Measurements from ENCODE around the gene TMEM183A. TPM values are rescaled to one million over a fixed set of nuclear protein-coding genes. Genes with fewer than 3 reads are reported as not detected.

TMEM183A gene
- total and polyA plus RNA-seq, 2 experiments from 2014 or later, result 65.2 to 78.8 TPM

DNA sequence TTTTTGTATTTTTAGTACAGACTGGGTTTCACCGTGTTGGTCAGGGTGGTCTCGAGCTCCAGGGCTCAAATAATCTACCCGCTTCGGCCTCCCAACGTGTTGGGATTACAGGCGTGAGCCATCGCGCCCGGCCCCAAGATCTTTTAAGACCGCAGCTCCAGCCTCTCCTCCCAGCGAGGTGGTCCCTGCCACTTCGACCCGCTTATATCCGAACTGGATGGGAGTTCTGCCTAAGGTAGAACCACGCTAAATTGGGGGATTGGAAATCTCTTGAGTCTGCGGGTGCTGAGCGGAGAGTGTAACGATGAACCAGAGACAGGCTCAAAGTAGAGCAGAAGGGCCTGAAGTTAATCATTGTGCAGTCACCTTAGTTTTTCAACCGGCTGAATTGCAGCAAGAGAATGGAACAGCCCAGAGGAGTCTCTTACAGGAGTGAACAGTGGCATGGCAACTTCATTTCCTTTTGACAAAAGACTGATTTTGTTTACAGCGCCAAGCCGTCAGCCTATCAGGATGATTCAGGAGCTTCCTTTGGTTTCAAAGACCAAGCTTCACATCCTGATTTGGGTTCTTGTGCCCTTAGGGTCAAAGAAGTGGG lies 39.4 kb upstream of the TMEM183A start:
- no peaks in the 10 kb centered on the region for H3K36me3 ChIP-seq (replicated peaks; ENCODE audit: insufficient read depth, low read depth)
- H3K79me2 ChIP-seq, result no peaks in the 10 kb centered on the region
- H3K4me1 ChIP-seq (ENCODE audit: insufficient read depth), result peaks cover 9% of the 10 kb centered on the region
- no peaks in the 10 kb centered on the region for H3K27me3 ChIP-seq
- no peaks in the 10 kb centered on the region for H3K9me3 ChIP-seq (ENCODE audit: low read depth)
- DNase-seq (ENCODE audit: low spot score), result peak; percentile 50
- peak overlapping the region; percentile 75 for H3K27ac ChIP-seq
- 7% methylated on average over 21 of the region's 21 CpGs for WGBS (ENCODE audit: low lambda C conversion rate, missing lambda C conversion rate)
- no peaks in the 10 kb centered on the region for H4K20me1 ChIP-seq (ENCODE audit: insufficient read depth, poor library complexity, severe bottlenecking)
- peak overlapping the region; percentile 91 for H2AFZ ChIP-seq
- no peaks in the 10 kb centered on the region for H3K9me2 ChIP-seq (replicated peaks; ENCODE audit: insufficient read depth)
- peak overlapping the region; percentile 73 for H3K4me3 ChIP-seq
- TF ChIP-seq EZH2 (IDR thresholded peaks at IDR 0.05; ENCODE audit: borderline replicate concordance), result no peak
- TF ChIP-seq EZH2phosphoT487 (IDR thresholded peaks at IDR 0.05; ENCODE audit: low read depth, severe bottlenecking, unreplicated experiment), result no peak
- TF ChIP-seq CTCF (IDR thresholded peaks at IDR 0.05; ENCODE audit: poor library complexity), result no peak
- H3K4me2 ChIP-seq, result peak overlapping the region; percentile 89

- 77% methylated on average over 3 of the region's 3 CpGs for WGBS (ENCODE audit: low lambda C conversion rate, missing lambda C conversion rate)
- H3K4me2 ChIP-seq, result peak overlapping the region; percentile 89
- TF ChIP-seq EZH2phosphoT487 (IDR thresholded peaks at IDR 0.05; ENCODE audit: low read depth, severe bottlenecking, unreplicated experiment), result no peak
- TF ChIP-seq EZH2 (IDR thresholded peaks at IDR 0.05; ENCODE audit: borderline replicate concordance), result no peak
- TF ChIP-seq CTCF (IDR thresholded peaks at IDR 0.05; ENCODE audit: poor library complexity), result no peak
Measured at GRCh38 chr1:202968351-202968750, 38.8 kb upstream of the TMEM183A start.

GRCh38 chr1:202968895-202969295 lies 38.3 kb upstream of the TMEM183A start:
- Histone ChIP-seq H3K4me3 (no peak overlapping the region), H3K9me3 (ENCODE audit: low read depth) (no peaks in the 10 kb centered on the region), H3K27ac (no peak overlapping the region), H2AFZ (no peak overlapping the region), H3K79me2 (no peaks in the 10 kb centered on the region), H3K27me3 (peaks cover under 1% of the 10 kb centered on the region), H3K9me2 (replicated peaks; ENCODE audit: insufficient read depth) (no peaks in the 10 kb centered on the region), H3K4me1 (ENCODE audit: insufficient read depth) (peaks cover 9% of the 10 kb centered on the region), H4K20me1 (ENCODE audit: insufficient read depth, poor library complexity, severe bottlenecking) (no peaks in the 10 kb centered on the region), H3K36me3 (replicated peaks; ENCODE audit: insufficient read depth, low read depth) (no peaks in the 10 kb centered on the region), H3K4me2 (peak overlapping the region; percentile 89)
- TF ChIP-seq EZH2 (IDR thresholded peaks at IDR 0.05; ENCODE audit: borderline replicate concordance) (no peak), CTCF (IDR thresholded peaks at IDR 0.05; ENCODE audit: poor library complexity) (peak; percentile 44), EZH2phosphoT487 (IDR thresholded peaks at IDR 0.05; ENCODE audit: low read depth, severe bottlenecking, unreplicated experiment) (no peak)
- DNase-seq (ENCODE audit: low spot score), result peak; percentile 65
- 37% methylated on average over 5 of the region's 5 CpGs for WGBS (ENCODE audit: low lambda C conversion rate, missing lambda C conversion rate)

More at GRCh38 chr1:202968351-202968750, 38.8 kb upstream of the TMEM183A start:
- H3K79me2 ChIP-seq, result no peaks in the 10 kb centered on the region
- no peaks in the 10 kb centered on the region for H3K27me3 ChIP-seq
- no peaks in the 10 kb centered on the region for H4K20me1 ChIP-seq (ENCODE audit: insufficient read depth, poor library complexity, severe bottlenecking)
- peak overlapping the region; percentile 73 for H3K4me3 ChIP-seq
- no peaks in the 10 kb centered on the region for H3K9me3 ChIP-seq (ENCODE audit: low read depth)
- no peaks in the 10 kb centered on the region for H3K36me3 ChIP-seq (replicated peaks; ENCODE audit: insufficient read depth, low read depth)
- DNase-seq (ENCODE audit: low spot score), result no peak
- no peak overlapping the region for H3K27ac ChIP-seq
- H3K9me2 ChIP-seq (replicated peaks; ENCODE audit: insufficient read depth), result no peaks in the 10 kb centered on the region
- peak overlapping the region; percentile 91 for H2AFZ ChIP-seq
- peaks cover 9% of the 10 kb centered on the region for H3K4me1 ChIP-seq (ENCODE audit: insufficient read depth)
